ENCODE measurements around the gene PARN.

DNA sequence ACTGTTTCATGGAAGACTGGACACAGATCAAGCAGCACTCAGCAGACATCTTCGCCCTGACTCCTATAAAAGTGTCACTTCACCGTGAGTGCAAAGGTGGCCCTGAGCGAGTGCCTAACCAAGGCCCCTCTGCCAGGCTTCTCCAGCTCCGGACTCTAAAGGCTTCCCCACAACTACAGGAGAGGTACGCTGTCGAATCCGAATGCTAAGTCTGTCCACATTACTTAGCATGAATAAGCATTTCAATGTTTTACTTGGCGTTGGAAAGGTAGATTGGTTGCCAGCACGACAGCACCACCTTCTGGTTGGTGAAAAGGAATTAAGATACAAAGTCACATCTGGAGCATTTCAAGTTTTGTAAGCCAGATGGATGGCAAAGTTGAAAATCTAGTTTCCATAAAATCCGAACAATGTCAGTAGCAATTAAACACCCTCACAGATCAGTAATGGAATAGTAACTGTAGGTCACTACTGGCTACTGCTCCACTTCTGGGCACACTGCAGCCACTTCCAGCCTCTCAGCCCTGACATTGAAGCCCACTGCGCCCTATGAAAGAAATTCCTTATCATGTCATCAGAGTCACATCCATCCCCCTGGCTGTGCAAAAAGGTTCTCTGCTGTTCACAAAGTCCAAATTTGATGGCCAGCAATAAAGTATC lies 100.9 kb downstream of the PARN start:
- TF ChIP-seq, protein P1, sequence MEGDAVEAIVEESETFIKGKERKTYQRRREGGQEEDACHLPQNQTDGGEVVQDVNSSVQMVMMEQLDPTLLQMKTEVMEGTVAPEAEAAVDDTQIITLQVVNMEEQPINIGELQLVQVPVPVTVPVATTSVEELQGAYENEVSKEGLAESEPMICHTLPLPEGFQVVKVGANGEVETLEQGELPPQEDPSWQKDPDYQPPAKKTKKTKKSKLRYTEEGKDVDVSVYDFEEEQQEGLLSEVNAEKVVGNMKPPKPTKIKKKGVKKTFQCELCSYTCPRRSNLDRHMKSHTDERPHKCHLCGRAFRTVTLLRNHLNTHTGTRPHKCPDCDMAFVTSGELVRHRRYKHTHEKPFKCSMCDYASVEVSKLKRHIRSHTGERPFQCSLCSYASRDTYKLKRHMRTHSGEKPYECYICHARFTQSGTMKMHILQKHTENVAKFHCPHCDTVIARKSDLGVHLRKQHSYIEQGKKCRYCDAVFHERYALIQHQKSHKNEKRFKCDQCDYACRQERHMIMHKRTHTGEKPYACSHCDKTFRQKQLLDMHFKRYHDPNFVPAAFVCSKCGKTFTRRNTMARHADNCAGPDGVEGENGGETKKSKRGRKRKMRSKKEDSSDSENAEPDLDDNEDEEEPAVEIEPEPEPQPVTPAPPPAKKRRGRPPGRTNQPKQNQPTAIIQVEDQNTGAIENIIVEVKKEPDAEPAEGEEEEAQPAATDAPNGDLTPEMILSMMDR (IDR thresholded peaks at IDR 0.05), result peak; percentile 57 to 95 (median 90)
- TF ChIP-seq POLR2A (IDR thresholded peaks at IDR 0.05), result peak in 1 of 2 donors; percentile 60

All from adrenal gland (tissue), 5 donors.